ENCODE measurements around the gene GASK1A. TPM values are rescaled to one million over a fixed set of nuclear protein-coding genes. Genes with fewer than 3 reads are reported as not detected.
"Not testable (repeated sequence)": the region's sequence is repeated elsewhere in the genome, so short reads cannot be mapped to it uniquely, and the experiment has no call there.

GASK1A gene
- total RNA-seq, 1 experiment from 2014 or later = 1.9 TPM

- H3K9me2 ChIP-seq (replicated peaks; ENCODE audit: low read length) = no peaks in the 10 kb centered on the region
- H3K4me2 ChIP-seq (ENCODE audit: low read length) = no peak overlapping the region
- CTCF ChIA-PET = no interaction called here
- ATAC-seq (no peak), DNase-seq (no peak)
- H4K20me1 ChIP-seq (ENCODE audit: low read length) = no peaks in the 10 kb centered on the region
- no peaks in the 10 kb centered on the region for H3K27me3 ChIP-seq (ENCODE audit: low read length)
- TF ChIP-seq EZH2 (IDR thresholded peaks at IDR 0.05; ENCODE audit: low read length, unreplicated experiment) (no peak), EZH2phosphoT487 (IDR thresholded peaks at IDR 0.05; ENCODE audit: borderline replicate concordance, low read length) (no peak)
- TF ChIP-seq, protein P1, sequence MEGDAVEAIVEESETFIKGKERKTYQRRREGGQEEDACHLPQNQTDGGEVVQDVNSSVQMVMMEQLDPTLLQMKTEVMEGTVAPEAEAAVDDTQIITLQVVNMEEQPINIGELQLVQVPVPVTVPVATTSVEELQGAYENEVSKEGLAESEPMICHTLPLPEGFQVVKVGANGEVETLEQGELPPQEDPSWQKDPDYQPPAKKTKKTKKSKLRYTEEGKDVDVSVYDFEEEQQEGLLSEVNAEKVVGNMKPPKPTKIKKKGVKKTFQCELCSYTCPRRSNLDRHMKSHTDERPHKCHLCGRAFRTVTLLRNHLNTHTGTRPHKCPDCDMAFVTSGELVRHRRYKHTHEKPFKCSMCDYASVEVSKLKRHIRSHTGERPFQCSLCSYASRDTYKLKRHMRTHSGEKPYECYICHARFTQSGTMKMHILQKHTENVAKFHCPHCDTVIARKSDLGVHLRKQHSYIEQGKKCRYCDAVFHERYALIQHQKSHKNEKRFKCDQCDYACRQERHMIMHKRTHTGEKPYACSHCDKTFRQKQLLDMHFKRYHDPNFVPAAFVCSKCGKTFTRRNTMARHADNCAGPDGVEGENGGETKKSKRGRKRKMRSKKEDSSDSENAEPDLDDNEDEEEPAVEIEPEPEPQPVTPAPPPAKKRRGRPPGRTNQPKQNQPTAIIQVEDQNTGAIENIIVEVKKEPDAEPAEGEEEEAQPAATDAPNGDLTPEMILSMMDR (conservative IDR thresholded peaks at IDR 0.05; ENCODE audit: low read depth, low read length) = no peak
- H3K27ac ChIP-seq (ENCODE audit: low read length) = no peak overlapping the region
- intact Hi-C loops (cut with micrococcal nuclease) = no loop called here
- no peak overlapping the region for H2AFZ ChIP-seq (ENCODE audit: low read length)
- no peak overlapping the region for H3K9ac ChIP-seq (ENCODE audit: low read length)
- H3K79me2 ChIP-seq (ENCODE audit: low read length) = no peaks in the 10 kb centered on the region
- no peaks in the 10 kb centered on the region for H3K9me3 ChIP-seq (ENCODE audit: low read length)
- no TSS peak for BruUV-seq (replicated peaks)
- H3K36me3 ChIP-seq (ENCODE audit: low read depth, low read length) = no peaks in the 10 kb centered on the region
- H3K4me3 ChIP-seq (ENCODE audit: low read length) = no peak overlapping the region
- POLR2A ChIA-PET (ENCODE audit: unreplicated experiment) = no interaction called here
- no peaks in the 10 kb centered on the region for H3F3A ChIP-seq (ENCODE audit: low read length, unreplicated experiment)
- H3K4me1 ChIP-seq (ENCODE audit: insufficient read depth, low read length) = no peaks in the 10 kb centered on the region
Measured at GRCh38 chr3:43062564-43063040, 83.5 kb downstream of the GASK1A start.

DNA sequence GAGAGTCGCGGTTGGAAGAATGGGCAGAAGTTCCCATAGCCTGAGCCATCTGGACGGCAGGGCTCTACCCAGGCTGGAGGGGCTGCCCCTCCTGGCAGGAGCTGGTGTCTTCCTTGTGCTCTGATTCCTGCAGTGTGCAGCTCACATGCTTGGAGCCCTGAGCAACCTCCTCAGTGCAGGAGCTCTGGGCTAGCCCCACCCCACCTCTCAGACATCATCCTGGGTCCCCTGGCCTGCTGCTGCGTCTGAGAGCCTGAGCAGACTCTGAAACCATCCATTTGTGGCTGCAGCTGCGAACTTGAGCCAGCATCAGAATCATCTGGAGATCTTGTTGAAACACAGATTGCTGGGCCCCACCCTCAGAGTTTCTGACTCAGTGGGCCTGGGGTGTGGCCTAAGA is 84.0 kb downstream of the GASK1A start:
- TF ChIP-seq, protein P1 (conservative IDR thresholded peaks at IDR 0.05; ENCODE audit: low read depth, low read length) = no peak
- TF ChIP-seq EZH2phosphoT487 (IDR thresholded peaks at IDR 0.05; ENCODE audit: borderline replicate concordance, low read length) = no peak
- TF ChIP-seq EZH2 (IDR thresholded peaks at IDR 0.05; ENCODE audit: low read length, unreplicated experiment) = no peak
- no peaks in the 10 kb centered on the region for H3K36me3 ChIP-seq (ENCODE audit: low read depth, low read length)
- H3K4me2 ChIP-seq (ENCODE audit: low read length) = no peak overlapping the region
- H3K4me3 ChIP-seq (ENCODE audit: low read length) = no peak overlapping the region
- H3K9me2 ChIP-seq (replicated peaks; ENCODE audit: low read length) = no peaks in the 10 kb centered on the region
- no peaks in the 10 kb centered on the region for H3K4me1 ChIP-seq (ENCODE audit: insufficient read depth, low read length)
- H3K9me3 ChIP-seq (ENCODE audit: low read length) = no peaks in the 10 kb centered on the region
- CTCF ChIA-PET = no interaction called here
- ATAC-seq (no peak), DNase-seq (no peak)
- intact Hi-C loops (cut with micrococcal nuclease) = no loop called here
- POLR2A ChIA-PET (ENCODE audit: unreplicated experiment) = no interaction called here
- H4K20me1 ChIP-seq (ENCODE audit: low read length) = no peaks in the 10 kb centered on the region
- H3F3A ChIP-seq (ENCODE audit: low read length, unreplicated experiment) = no peaks in the 10 kb centered on the region
- no peak overlapping the region for H2AFZ ChIP-seq (ENCODE audit: low read length)
- H3K27me3 ChIP-seq (ENCODE audit: low read length) = no peaks in the 10 kb centered on the region
- BruUV-seq (replicated peaks) = no TSS peak
- no peak overlapping the region for H3K27ac ChIP-seq (ENCODE audit: low read length)
- H3K9ac ChIP-seq (ENCODE audit: low read length) = no peak overlapping the region
- H3K79me2 ChIP-seq (ENCODE audit: low read length) = no peaks in the 10 kb centered on the region

DNA sequence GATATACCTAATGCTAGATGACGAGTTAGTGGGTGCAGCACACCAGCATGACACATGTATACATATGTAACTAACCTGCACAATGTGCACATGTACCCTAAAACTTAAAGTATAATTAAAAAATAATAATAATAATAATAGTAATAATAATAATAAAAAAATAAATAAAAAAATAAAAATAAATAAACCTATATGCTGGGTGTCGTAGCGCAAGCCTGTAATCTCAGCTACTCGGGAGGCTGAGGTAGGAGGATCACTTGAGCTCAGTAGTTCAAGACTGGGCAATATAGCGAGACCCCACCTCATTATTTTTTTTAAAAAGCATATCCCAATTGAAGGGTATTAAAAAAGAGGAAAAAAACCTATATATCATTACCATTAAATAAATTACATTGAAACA is 91.6 kb downstream of the GASK1A start:
- H3K36me3 ChIP-seq (ENCODE audit: low read depth, low read length); intact Hi-C loops (cut with micrococcal nuclease); H3K4me1 ChIP-seq (ENCODE audit: insufficient read depth, low read length); DNase-seq; ATAC-seq; H3K9me3 ChIP-seq (ENCODE audit: low read length); H3K9me2 ChIP-seq (replicated peaks; ENCODE audit: low read length); CTCF ChIA-PET; H2AFZ ChIP-seq (ENCODE audit: low read length); H4K20me1 ChIP-seq (ENCODE audit: low read length); POLR2A ChIA-PET (ENCODE audit: unreplicated experiment); H3K27ac ChIP-seq (ENCODE audit: low read length); H3K4me3 ChIP-seq (ENCODE audit: low read length); H3K9ac ChIP-seq (ENCODE audit: low read length); H3K27me3 ChIP-seq (ENCODE audit: low read length); BruUV-seq (replicated peaks); H3K4me2 ChIP-seq (ENCODE audit: low read length); H3F3A ChIP-seq (ENCODE audit: low read length, unreplicated experiment); H3K79me2 ChIP-seq (ENCODE audit: low read length): not testable (repeated sequence)
